Measurements from ENCODE around the gene DDX60.
"Not testable (repeated sequence)": the region's sequence is repeated elsewhere in the genome, so short reads cannot be mapped to it uniquely, and the experiment has no call there.

Gene DDX60, protein sequence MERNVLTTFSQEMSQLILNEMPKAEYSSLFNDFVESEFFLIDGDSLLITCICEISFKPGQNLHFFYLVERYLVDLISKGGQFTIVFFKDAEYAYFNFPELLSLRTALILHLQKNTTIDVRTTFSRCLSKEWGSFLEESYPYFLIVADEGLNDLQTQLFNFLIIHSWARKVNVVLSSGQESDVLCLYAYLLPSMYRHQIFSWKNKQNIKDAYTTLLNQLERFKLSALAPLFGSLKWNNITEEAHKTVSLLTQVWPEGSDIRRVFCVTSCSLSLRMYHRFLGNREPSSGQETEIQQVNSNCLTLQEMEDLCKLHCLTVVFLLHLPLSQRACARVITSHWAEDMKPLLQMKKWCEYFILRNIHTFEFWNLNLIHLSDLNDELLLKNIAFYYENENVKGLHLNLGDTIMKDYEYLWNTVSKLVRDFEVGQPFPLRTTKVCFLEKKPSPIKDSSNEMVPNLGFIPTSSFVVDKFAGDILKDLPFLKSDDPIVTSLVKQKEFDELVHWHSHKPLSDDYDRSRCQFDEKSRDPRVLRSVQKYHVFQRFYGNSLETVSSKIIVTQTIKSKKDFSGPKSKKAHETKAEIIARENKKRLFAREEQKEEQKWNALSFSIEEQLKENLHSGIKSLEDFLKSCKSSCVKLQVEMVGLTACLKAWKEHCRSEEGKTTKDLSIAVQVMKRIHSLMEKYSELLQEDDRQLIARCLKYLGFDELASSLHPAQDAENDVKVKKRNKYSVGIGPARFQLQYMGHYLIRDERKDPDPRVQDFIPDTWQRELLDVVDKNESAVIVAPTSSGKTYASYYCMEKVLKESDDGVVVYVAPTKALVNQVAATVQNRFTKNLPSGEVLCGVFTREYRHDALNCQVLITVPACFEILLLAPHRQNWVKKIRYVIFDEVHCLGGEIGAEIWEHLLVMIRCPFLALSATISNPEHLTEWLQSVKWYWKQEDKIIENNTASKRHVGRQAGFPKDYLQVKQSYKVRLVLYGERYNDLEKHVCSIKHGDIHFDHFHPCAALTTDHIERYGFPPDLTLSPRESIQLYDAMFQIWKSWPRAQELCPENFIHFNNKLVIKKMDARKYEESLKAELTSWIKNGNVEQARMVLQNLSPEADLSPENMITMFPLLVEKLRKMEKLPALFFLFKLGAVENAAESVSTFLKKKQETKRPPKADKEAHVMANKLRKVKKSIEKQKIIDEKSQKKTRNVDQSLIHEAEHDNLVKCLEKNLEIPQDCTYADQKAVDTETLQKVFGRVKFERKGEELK (N-terminal part only)
- 21.3 to 478 (median 47.6) reads per million in 18 experiments for total RNA-seq

DNA sequence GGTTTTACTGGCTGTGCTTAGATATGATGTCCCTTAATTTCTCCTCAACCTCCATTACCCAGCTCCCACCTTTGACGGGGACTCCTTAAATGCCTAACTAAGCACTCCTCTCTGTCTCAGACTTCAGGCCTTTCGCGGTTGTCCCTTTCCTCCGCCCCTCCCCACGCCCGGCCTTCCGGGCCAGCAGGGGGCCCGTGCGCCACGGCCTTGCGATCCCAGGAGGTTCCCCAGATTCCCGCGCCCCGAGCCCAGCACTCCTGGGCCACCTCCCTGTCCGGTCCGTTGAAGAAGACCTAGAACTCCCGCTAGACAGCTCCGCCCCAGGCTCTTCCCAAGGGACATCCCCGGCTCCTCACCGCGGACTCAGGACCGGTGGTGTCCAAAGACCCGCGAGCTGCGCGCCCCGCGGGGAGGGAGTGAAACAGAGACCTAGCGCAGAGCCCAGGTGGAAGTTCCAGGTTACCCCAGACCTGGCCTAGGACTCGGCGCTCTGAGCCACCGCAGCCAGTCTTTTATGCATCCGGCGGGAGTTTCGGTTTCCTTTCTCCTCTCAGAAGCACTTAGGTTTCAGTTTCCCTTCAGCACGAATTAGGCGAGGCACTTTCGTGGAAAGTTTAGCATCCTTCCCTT, at the start of gene DDX60:
DDX60 (minus strand) TSS at position 487 of the 630 bp plus-strand sequence. CDS start 7,493 bp downstream, outside the sequence.
- DNase-seq = peak; percentile 60 to 68

DNA sequence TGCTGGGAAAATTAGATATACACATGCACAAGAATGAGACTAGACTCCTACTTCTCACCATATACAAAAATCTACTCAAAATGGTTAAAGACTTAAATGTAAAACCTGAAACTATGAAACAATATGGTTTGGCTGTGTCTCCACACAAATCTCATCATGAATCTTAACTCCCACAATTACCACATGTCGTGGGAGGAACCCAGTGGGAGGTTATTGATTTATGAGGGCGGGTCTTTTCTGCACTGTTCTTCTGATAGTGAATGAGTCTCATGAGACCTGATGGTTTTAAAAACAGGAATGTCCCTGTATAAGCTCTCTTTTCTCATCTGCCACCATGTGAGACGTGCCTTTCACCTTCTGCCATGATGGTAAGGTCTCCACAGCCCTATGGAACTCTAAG, 48.5 kb upstream of the DDX60 start:
- DNase-seq = no peak

DNA sequence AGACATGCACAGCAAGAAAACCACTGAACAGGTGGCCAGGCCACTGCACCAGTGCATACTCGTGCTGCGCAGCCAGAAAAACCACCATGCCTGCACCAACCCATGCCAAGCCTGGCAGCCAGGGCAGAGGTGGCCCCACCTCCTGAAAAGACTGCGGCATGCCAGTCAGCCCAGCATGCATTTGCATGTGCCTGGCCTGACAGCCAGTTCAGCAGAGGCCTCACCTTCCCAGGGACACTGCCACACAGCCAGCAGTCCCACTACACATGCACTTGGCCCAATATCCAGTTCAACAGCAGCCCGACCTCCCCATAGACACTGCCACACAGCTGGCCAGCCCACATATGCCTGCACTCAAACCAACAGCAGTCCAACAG, 43.5 kb upstream of the DDX60 start:
- DNase-seq = no peak

DNA sequence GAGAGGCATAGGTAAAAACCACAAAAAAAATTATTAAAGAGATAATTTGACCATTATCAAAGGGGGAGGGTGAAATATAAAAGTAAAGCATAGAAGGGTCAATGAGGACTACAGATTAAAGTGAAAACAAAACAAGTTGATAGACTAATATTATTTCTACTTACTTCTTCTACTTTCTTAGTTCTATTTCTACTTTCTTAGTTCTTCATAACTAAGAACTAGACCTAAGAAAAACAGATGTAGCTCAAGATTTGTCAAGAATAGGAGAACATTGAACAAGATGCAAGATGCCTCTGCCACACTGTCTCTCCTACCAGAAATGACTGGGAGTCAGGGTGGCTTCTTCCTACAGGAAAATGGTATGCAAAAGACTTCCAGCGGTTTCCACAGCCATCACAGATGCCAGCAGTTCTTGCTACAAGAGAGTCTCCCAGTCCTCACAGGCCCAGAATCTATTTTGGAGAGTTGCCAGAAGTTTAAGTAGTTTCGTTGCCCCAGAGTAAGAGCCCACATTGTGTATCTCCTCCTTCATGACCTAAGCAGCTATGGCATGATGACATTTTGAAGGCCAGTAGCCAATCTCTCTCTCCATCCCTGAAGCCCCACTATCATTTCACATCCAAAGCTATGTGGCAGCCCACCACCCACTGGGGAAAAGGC, 42.9 kb upstream of the DDX60 start:
- DNase-seq = no peak

DNA sequence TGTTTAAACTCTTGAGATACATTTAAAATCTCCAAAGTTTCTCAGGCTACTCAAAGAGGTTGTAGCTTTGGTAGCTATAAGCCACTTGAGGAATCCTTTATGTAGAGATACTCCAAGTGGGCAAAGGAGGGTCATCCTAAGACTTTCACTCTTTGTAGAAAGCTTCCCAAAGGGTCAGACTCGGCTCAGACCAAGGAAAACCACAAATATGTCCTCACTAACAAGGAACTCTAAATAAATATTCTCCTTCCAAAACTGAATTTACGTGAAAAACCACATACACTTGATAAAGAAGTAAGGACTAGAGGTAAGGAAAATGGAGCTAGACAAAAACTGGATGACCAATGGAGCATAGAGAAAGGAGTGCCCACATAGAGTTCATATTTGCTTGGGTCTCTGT, 41.7 kb upstream of the DDX60 start:
- DNase-seq = no peak

DNA sequence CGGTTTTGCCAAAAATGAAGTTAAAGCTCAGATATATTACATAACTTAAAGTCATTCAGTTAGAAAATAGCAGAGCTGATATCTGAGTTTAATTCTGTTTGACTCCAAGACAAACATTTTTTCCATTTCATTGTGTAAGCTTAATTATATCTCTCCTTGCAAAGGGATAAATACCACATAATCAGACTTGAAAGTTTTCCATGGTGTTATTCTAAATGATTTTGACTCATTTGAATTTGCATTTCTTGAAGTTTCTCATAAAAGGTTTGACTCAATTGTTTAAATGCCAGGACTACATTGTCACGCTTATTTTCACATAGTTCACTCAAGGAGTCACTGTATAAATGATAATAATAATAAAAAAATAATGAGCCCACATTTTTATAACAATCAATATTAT, 39.4 kb upstream of the DDX60 start:
- no peak for DNase-seq

DNA sequence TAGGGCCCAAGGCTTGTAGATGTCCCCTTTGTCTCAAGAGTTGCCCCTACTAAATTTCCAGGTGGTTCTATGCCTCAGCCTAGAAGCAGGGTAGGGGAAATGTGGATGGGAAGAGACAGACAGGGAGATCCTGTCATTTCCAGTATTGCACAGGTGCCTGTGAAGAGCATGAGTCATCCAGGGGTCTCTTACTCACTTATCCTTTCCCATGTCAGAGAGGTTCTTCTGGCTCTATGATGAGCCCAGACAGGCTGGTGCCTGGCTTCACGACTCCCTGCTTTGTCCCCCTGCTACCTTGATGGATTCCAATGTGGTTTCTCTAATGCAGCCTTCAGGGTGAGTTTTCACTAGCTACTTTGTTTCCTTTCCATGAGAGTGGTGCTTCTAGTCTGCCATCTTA, 35.2 kb upstream of the DDX60 start:
- no peak for DNase-seq

GRCh38 chr4:168337550-168337940, 19.0 kb upstream of the DDX60 start:
- no peak for DNase-seq

DNA sequence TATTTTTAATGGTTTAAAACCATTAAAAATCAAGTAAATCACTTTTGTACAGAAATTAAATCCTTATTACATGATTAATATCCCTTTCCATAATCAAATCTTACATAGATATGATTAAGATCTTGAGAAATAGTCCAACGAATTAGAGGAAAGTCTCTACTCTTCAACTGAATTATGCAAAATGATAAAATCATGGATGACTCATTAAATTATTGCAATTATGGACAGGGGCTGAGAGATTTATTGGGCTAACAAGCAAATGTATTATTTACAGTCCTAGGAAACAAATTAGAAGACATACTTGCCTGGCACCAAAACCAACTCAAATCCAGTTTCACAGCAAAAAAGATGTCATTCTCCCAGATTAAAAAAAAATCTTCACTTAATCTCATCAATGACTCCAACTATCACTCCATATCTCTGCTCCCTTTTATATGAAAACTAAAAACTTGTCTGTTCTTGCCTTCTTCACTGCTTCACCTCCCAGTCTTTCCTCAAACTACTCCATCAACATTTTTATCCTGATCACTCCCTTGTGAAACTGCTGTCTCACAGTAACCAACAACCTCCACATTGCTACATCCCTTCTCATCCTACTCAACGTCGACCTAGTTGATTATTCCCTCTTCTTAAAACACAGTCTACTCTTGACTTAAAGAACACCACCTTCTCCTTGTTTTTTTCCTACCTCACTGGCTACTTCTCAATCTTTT, 18.4 kb upstream of the DDX60 start:
- no peak for DNase-seq

DNA sequence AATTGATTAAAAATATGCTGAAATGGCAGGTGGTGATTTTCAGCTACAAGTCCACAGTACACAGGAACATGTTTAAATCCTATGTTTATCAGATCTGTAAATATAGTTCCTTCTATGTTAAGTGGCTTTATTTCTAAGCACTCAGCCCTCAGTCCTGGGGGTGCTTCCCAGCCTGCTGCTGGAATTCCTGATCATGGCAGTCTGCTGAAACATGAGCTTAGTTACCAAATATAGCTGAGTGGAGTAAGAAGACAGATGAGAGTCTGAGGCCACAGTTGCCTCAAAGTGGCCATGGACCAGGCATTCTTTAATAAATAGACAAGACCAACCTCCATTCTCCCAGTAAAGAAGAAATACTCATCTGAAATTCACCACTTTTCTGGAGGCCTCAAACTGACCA, 17.1 kb upstream of the DDX60 start:
- DNase-seq = no peak

GRCh38 chr4:168334053-168334452, 15.5 kb upstream of the DDX60 start:
- DNase-seq = no peak

- not testable (repeated sequence) for DNase-seq
Measured at GRCh38 chr4:168330575-168330974, 12.0 kb upstream of the DDX60 start.

DNA sequence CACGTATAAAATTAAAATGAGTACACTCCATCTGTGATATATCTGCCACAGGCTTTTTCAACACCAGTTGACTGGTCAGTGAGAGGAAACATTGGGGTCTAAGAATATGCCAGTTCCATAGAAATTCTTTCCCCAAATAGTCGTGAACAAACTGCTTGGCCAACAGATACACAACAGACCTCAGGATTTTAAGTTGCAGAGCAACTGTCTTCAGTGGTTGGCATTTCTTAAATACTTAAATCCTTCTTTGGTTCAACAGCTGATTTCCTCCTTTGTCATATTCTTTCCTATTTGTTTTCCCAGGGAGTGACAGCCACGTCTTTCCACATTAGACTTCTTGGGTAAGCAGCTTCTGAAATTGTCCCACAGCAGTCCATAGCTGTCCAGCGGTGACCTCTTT, 7.0 kb upstream of the DDX60 start:
- no peak for DNase-seq

- DNase-seq = no peak
Measured at GRCh38 chr4:168321006-168321405, 2.5 kb upstream of the DDX60 start.

GRCh38 chr4:168319486-168320019, 1.0 kb upstream of the DDX60 start:
- no peak for DNase-seq

DNA sequence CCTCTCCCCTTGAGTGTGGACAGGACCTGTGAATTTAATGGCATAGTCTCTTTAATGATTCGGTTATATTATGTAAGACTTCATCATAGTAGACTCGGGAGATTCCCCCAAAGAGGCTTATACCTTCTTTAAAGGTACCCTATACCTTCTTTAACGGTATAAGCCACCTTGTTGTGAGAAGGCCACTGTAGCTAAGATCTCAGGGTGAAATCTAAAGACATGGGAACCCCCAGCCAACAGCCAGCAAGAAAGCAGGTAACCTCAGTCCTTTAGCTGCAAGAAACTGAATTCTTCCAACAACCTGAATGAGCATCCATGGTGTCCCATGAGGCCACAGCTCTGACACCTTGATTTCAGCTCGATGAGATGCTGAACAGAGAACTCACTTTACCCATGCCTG, 931 bp downstream of the DDX60 start:
- no peak for DNase-seq

- no peak for DNase-seq
Measured at GRCh38 chr4:168309781-168310180, 8.8 kb downstream of the DDX60 start.

GRCh38 chr4:168308912-168309311, 9.6 kb downstream of the DDX60 start:
- no peak for DNase-seq

DNA sequence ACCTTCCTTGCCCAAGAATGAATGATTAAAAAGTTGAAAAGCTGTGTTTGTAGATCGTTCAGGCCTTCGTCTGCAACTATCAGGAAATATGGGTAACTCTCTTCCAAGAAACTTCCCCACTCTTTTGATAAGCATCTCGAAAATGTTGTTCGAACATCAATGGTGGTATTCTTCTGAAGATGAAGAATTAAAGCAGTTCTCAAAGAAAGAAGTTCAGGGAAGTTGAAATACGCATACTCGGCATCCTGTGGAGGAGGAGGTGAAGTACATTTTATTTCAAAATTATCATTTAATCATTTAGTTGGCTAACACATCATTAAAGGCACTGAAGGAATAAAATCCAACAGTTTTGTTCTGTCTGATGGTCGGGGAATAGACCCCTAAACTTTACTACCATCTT, 12.1 kb downstream of the DDX60 start:
- no peak for DNase-seq

DNA sequence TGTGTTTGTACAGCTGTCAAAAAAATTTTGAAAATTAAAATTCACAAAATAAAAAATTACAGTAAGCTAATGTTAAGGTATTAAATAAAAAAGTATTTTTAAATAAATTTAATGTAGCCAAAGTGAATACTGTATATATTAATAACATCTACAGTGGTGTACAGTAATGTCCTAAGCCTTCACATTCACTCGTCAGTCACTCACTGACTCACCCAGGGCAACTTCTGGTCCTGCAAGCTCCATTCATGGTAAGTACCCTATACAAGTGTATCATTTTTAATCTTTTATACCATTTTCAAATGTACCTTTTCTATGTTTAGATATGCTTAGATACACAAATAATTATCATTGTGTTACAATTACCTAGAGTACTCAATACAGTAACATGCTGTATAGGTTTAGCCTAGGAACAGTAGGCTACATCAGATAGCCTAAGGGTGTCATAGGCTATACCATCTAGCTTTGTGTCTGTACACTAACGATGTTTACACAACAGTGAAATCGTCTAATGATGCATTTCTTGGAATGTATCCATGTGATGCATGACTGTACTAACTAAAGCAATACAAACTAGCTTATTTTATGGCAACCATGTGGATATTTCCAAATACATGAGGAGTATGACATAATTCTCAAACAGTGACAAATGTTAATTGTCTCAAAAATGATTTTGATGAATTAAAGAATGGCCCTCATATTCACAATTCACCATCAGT, 13.7 kb downstream of the DDX60 start:
- DNase-seq = no peak
